Hematopoietic multipotent progenitor cell treated with erythropoietin and hydrocortisone succinate and interleukin-3 and kit ligand, for 8 days (in vitro differentiated cells): Measurements from ENCODE around the gene UNC13A.
A peak's percentile ranks its signal among the peaks of the same experiment; 100 is the strongest.

ENCODE experiments used
- DNase-seq: peaks from one replicate; pipeline ENCODE4 v3.0.0-alpha.2; 2015

The UNC13A gene

DNA sequence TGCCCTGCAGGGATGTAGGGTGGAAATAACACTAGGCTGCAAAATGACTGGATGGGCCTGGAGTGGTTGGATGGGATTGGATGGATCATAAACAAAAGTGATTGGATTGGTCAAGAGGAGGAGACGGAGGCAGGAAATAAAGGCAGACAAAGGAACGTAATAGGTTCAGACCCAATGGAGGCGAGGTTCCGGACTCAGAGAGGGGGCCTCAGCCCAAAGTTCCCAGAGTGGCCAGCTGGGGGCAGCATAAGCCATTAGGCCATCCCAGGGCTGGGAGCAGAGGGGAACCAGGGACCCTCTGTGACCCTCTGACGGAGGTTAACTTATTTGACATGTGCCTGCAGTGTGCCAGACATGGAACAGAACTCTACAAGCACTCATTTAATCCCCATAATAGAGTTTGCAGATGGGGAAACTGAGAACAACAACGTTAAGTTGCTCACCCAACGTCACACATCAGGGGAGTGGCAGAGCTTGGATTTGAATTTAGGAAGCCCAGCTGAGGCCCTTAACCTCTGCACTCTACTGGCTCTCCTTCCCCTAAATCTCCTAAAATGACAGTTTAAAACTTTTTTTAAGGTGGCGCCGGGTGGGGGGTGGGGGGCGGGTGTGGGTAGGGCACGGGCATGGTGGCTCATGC, 15.8 kb upstream of the UNC13A start:
- DNase-seq, result peak; percentile 58

DNA sequence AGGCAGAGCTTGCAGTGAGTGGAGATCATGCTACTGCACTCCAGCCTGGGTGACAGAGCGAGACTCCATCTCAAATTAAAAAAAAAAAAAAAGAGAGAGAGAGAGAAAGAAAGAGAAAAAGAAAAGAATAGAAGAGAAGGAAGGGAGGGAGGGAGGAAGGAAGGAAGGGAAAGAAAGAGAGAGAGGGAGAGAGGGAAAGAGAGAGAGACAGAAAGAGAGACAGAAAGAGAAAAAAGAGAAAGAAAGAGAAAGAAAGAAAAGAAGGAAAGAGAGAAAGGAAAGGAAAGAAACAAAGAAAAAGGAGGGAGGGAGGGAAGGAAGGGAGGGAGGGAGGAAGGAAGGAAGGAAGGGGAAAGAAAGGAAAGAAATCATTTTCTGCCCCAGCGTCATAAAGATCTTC, 7.0 kb upstream of the UNC13A start:
- no peak for DNase-seq

DNA sequence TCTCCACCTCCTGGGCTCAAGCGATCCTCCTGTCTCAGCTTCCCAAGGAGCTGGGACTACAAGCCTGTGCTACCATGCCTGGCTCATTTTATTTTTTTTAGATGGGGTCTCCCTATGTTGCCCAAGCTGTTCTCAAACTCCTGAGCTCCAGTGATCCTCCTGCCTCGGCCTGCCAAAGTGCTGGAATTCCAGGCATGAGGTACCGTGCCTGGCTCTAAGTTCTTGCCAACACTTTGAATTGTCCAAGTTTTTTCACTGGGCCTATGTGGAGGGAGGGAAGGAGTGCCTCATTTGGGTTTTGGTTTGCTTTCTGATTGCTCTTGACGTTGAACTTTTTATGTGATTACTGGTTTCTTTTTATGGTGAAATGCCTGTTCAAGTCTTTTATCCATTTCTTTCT, 4.4 kb upstream of the UNC13A start:
- DNase-seq, result no peak

DNA sequence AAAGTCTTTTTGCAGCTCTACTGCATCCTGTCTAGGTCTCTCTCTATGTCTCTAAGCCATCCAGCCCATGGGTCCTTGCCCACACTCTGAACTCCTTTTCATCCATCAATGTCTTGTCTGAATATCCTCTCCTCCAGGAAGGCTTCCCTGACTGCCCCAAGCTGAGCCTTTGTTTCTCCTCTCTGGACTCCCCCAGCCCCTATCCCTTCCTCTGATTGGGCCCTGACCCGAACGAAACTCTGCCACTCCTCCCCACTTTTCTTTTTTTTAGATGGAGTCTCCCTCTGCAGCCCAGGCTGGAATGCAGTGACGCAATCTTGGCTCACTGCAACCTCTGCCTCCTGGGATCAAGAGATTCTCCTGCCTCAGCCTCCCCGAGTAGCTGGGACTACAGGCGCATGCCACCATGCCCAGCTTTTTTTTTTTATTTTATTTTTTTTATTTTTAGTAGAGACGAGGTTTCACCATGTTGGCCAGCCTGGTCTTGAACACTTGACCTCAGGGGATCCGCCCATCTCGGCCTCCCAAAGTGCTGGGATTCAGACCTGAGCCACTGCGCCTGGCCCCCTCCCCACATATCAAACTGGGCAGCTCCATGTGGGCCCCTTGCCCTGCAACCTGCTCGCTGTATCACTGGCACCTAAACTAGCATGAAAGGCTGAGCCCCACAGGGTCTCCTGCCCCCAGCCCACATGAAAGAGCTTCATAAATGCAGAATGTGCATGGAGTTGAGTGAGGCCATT, 870 bp upstream of the UNC13A start:
- DNase-seq, result no peak

DNA sequence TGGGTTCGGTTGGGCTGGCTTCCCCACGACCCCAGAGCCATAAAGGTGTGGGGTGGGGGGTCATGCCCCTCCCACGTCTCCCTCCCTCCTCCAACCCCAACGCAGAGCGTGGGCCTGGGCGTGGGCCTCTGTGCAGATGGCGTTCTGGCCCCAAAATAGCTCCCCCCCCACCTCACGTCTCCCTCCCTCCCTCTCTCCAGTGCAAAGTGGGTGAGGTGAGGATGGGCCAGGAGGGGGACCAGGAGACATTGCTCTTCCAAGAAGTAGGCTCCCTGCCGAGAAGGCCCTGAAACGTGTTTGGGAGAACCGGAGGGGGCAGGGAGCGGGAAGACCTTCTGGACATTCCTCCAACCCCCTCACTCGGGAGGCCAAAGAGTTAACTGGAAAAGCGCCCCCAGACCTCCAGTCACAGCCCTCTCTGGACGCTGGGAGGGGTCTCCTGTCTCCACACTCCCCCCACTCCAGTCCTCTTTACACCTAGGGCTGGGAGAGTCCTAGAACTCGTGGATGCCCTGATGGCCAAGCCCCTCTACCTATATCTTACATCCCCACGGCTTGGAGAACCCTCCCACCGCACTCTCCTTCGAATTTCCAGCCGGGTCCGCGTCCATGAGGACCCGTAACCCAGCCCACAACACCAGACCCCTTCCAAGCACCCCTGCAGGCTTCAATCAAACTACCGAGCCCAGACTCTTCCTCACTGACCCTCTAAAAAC, 855 bp downstream of the UNC13A start:
- no peak for DNase-seq

DNA sequence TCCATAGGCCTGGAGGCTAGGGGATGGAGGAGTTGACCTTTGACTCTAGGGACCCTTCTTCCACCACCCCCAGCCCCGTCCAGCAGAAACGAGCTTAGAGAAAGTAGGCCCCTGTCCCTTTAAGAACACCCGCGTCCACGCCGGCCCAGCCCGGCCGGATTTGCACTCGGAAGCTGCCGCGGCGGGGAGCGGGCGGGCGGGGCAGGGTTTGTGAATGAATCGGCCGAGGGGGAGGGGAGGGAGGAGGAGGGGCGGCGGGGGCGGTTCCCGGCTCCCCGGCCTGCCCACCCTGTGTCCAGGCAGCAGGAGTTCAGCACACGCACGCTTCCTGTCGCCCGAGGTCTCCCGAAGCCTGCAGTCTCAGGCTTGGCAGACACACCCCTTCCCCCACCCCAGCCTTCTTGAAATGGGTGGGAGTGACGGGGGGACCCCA, 1.5 kb downstream of the UNC13A start:
- no peak for DNase-seq

DNA sequence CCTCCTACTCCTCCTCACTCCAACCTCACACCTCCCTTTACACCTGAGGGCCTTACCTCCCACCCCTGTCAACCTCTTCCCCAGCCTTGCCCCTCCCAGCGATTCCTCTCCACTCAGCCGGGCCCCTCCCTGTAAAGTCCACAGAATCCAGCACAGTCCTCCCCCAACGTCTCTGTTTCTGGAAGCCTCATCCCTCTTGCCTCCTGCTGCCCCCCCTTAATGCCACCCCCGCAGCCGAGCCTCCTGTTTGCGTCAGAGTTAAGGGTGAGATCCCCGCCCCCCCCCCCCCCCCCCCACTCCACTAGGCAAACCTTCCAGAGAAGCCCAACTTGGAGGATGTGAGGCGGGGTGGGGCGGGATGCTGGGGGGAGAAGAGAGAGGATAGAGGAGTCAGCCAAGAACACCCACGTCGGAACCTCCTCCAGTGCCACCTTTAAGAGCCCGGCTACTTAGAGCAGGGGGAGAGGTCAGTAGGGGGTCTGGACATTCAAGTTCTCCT, 2.1 kb downstream of the UNC13A start:
- DNase-seq, result no peak

DNA sequence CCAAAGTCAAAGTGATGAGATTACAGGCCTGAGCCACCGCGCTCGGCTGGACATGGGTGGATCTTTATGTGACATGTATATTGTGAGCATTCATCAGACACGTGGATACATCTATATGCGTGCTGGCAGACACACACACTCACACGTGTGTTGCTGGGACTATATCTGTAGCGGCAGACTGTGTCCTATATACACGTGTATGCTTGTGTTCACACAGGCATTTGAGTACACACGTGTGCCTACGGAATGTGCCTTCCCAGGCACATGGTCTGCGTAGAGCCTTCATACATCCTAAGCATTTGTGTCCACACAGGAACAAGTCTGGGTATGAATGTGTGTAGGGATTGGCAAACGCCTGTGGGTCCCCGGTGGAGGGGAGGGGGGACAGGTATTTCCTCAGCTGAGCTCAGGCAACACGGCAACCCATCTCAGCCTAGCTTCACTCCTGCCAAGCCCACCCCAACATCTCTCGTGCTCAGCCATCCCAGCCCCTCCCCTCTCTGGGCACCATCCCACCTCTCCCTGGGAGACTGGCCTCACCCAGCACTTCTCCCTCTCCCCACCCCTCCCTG, 2.6 kb downstream of the UNC13A start:
- no peak for DNase-seq

DNA sequence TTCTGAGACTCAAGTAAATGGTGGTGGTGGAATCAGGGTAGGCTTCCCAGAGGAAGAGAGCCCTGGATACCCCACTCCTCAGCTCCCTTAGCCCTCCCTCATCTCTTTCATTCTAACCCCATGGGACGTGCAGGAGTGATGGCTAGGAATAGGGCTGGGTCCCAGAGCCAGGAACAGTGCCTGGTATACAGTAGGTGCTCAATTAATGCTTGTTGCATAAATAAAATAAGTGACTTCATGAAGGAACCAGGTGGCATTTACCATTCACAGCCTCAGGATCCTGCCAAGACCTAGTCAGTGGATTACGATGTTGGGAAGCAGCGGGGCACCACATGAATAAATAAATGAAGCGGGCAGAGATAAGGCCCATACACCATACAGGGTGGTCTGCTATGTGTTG, 3.9 kb downstream of the UNC13A start:
- DNase-seq, result no peak

DNA sequence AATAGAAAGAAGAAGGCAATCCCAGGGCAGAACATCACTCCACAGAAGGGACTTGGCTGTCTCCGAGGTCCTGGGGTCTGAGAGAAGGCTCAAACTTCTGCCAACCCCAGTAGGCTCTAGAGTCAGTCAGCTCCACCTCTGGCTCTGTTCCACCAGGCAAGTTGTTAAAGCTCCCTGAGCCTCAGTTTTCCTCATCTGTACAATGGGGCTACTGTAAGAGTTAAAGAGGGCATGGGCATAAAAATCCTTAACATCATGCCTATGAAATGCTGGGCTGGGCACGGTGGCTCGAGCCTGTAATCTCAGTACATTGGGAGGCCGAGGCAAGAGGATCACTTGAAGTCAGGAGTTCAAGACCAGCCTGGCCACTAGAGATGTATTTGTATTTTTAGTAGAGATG, 5.1 kb downstream of the UNC13A start:
- DNase-seq, result no peak

DNA sequence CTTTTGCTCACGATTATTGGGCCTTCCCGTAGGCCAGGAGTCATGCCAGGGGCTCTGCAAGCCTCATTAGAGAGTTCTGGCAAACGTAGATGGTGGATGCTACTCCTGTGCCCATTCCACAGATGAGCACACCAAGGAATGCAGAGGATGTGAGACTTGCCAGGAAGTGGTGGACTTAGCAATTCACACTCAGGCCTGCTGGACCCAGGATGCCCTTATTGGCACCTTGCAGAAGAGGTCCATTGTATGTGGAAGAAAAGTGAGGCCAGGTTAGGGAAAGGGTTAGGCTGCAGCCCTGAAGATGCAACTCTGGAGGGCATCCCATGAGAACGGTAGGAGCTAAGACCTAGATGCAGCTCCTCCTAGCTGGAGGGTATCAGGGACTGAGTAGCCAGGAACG, 5.9 kb downstream of the UNC13A start:
- no peak for DNase-seq

DNA sequence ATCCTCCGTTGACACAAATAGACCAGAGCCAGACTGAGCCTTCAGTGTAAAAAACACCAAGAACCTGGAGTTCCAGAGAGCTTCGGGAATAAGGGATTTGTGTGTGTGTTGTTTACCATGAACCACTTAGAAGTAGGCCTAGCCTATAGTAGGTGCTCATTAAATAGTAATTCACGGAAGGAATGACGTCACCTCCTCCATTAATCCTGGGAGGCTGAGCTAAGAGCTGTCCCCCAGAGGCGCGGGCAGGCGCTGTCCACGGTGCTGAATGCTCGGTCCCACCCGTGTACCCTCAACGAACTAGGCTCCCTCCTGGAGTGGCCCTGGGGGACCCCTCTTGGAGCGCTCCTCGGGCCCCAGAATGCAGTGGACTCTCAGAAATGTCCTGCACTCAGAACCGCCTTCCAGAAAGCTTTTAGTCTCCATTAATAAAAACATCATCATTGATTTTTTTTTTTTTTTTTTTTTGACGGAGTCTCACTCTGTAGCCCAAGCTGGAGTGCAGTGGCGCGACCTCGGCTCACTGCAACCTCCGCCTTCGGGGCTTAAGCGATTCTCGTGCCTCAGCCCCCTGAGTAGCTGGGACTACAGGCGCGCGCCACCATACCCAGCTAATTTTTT, 6.5 kb downstream of the UNC13A start:
- DNase-seq, result peak; percentile 52

DNA sequence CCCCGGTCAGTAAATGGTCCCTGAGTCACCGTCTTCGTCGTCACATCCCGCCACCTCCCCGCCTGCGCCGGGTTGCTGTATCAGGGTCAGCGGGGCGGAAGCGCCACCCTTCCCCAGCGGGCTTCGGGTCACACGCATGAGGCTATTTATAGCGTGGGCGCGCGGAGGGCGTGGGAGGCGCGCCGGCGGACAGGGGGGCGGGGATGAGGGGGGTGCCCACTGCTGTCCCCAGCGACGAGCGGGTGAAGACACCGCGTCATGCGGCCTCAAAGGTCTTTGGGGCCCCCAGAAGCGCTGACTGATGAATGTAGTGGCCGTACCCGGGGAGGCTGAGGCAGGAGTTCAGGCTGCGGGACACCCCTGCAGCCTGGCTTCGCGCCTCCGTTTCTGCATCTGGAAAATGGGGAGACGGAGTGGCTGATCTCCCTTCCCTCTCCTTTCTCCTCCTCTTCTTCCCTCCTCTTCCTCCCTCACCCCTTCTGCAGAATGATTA, 7.9 kb downstream of the UNC13A start:
- DNase-seq, result peak; percentile 35

DNA sequence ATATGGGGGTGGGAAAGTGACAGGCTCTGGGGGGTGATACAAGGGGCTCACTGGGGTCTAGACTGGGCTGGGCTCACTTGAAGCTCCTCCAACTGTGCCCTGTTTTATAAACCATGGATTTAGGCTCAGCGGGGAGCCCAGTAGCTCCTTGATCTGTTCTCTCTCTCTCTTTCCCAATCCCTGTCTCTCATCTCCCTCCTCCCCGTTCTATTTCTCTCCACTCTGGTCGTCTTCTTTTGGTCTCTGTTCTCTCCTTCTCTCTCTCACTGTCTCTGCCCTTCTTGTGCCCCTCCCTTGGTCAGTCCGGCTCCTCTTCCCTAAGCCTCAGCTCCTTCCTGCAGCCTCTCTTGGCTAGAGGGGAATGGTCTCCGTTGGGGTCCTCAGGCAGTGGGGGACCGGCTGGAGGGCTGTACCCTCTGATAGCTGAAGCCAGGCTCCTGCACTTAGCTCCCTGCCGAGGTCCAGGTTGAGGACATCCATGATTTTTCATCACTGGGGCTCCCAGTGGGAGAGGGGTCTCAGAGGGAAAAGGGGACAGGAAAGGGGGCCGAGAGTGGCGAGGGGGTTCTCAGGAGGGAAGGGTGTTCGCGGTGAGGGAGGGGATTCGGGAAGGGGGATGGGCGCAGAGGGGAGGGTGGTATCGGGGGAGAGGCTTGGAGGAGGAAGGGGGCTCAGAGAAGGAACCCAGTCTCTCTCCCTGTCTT, 8.5 kb downstream of the UNC13A start:
- no peak for DNase-seq

DNA sequence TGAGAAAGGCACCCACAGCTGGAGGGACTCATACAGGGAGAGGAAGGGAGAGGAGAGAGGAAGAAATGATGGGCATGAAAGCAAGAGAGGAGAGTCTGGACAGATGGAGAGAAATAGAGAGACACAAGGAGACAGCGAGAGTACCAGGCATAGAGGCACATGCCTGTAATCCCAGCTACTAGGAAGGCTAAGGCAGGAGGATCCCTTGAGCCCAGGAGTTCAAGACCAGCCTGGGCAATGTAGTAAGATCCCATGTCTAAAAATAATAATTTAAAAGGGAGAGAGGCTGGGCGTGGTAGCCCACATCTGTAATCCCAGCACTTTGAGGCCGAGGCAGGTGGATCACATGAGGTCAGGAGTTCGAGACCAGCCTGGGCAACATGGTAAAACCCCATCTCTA, 9.3 kb downstream of the UNC13A start:
- DNase-seq, result no peak

DNA sequence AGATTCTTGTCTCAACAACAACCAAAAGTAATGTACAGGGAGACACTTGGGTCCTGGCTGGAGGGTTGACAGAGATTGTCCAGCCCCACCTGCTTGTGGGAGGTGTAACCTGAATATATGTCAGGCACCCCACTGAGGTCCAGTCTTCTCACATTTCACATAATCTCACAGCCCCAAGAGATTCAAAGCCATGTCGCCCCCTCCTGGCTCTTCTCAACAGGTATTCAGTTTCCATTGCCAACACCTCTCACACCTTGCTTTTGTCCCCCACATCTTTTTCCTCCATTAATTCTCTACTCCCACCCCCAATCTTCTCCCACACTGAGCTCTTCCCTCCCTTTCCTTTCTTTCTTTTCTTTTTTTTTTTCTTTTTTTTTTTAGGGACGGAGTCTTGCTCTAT, 11.2 kb downstream of the UNC13A start:
- peak; percentile 7 for DNase-seq

DNA sequence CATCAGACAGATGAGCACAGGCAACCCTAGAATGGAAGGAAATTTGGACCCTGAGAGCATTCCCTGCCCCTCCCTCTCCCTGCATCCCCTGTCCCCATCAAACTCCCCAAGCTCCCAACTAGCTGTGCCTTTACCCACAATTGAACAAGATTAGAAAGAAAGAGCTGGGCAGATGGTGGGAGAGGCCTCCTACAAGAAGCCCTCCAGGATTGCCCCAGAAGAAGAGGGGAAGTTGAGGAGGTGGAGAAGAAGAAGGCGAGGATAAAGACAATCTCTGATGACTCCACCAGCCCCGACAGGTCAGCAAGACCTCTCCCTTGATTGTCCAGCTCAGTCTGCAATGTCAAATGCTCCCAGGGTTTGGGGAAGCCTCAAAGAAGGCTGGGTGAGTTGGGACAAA, 11.9 kb downstream of the UNC13A start:
- no peak for DNase-seq

DNA sequence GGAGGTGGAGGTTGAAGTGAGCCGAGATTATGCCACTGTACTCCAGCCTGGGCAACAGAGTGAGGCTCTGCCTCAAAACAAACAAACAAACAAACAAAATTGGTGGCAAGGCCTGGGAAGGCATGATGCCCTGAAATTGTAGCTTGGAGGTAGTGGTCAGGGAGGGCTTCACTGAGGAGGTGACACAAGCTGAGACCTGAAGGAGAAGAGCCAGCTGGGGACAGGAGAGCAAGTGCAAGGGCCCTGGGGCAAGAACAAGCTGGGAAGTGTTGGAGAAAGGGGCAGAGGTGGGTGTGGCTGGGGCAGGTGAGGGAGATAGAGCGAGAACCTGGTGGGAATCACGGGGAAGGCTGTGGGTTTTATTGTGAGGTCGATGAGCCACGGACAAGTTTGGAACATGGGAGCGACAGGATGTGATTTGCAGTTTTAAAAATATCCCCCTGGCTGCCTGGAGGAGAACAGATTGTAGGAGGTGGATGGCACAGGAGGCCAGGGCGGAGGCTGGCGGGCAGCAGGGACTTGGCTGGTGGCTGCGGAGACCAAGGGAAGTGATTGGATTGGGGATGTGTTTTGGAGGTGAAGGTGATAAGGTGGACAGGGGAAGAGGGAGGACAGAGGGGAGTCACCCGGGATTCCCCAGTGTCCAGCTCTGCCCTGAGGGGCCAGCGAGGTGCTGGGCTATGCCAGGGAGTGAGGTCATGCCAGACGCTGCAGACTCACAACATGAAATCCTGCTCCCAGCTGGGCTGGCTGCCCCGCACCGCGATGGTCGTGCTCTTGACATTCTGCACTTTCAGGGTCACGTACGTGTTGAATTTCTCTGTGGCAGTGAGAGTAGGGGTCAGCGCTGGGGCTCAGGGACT, 14.0 kb downstream of the UNC13A start:
- no peak for DNase-seq

DNA sequence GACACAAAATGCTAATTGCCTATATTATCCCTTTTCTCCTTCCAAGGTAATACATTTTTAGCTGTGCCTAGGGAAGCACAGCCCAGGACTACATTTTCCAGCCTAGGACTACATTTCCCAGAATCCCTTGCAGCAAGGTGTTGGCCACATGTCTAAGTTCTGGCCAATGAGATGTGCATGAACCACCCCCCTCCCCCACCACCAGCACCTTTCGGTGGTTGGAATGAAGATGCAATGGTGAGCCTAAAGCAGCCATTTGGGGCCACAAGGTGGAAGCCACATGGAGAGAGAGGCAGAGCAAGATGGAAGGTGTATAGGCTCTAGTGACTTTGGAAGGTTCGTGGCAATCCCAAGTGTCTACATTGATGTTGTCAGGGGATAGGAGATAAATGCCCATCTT, 16.2 kb downstream of the UNC13A start:
- DNase-seq, result peak; percentile 50

DNA sequence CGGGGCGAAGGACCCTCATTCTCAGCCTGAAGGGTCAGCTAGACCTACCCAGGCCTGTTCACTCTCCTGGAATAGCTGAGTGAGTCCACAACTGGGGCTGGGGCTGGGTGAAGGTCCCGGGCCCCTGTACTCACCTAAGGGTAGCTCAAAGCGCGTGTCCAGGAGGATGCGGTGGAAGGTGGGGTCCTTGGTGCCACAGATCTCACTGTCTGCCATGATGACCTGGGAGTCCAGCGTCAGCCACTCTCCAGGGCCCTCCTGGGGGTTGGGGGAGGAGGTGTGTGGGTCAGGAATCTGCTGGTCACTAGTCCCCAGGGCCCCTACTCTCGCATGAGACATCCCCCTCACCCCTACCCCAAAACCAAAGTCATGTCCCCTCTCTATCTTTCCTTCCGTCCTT, 18.7 kb downstream of the UNC13A start:
- no peak for DNase-seq

DNA sequence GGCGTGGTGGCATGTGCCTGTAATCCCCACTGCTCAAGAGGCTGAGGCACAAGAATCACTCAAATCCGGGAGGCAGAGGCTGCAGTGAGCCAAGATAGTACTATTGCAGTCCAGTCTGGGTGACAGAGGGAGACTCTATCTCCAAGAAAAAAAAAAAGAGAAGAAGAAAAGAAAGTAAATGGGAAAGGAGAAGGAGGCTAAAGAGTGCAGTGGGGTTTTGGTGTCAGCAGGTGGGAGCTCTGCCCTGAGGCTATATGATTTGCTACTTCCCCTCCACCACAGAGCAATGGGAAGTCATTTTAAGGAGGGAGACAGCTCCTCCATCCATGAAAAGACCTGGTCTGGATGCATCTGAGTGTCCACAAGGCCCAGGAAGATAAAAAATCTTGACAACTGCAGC, 23.1 kb downstream of the UNC13A start:
- no peak for DNase-seq
